ENCODE measurements around the gene MARCO.

DNA sequence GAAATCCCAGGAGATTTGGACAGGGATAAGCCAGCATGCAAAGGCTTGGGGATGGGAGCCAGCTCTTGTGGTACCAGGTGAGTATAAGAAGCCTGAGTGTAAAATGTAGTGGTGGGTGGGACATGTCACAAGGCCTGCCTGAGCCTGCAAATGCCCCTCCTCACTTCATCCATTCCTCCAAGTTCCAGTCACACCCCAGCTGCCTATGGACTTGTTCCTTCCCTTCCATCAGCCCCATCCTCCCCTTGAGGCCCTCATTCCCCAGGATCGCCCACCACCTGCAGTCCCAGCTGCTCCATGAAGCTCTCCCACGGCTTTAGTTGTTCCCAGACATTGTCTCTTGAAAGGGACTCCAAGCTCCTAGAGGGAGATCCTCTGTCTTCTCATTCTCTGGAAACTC lies 81.5 kb downstream of the MARCO start:
- TF ChIP-seq, protein P1, sequence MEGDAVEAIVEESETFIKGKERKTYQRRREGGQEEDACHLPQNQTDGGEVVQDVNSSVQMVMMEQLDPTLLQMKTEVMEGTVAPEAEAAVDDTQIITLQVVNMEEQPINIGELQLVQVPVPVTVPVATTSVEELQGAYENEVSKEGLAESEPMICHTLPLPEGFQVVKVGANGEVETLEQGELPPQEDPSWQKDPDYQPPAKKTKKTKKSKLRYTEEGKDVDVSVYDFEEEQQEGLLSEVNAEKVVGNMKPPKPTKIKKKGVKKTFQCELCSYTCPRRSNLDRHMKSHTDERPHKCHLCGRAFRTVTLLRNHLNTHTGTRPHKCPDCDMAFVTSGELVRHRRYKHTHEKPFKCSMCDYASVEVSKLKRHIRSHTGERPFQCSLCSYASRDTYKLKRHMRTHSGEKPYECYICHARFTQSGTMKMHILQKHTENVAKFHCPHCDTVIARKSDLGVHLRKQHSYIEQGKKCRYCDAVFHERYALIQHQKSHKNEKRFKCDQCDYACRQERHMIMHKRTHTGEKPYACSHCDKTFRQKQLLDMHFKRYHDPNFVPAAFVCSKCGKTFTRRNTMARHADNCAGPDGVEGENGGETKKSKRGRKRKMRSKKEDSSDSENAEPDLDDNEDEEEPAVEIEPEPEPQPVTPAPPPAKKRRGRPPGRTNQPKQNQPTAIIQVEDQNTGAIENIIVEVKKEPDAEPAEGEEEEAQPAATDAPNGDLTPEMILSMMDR (conservative IDR thresholded peaks at IDR 0.05), result no peak
- no peak for TF ChIP-seq EZH2 (IDR thresholded peaks at IDR 0.05; ENCODE audit: low read depth)

Data from PC-9 (cell line).